GM18907 (cell line): ENCODE measurements around the gene CFAP65.
A peak's percentile ranks its signal among the peaks of the same experiment; 100 is the strongest.

Experiments used
- ATAC-seq: cut with Tn5 transposase; IDR thresholded peaks from one replicate; pipeline ENCODE4 v1.9.1; 2021; ENCODE audit warnings: mild to moderate bottlenecking, moderate library complexity; ENCODE audit not compliant: unreplicated experiment

Gene CFAP65

GRCh38 chr2:219017201-219017931 is 23.9 kb downstream of the CFAP65 start:
- no peak for ATAC-seq

- ATAC-seq: no peak
Observed at GRCh38 chr2:219016721-219017120, 24.6 kb downstream of the CFAP65 start.

DNA sequence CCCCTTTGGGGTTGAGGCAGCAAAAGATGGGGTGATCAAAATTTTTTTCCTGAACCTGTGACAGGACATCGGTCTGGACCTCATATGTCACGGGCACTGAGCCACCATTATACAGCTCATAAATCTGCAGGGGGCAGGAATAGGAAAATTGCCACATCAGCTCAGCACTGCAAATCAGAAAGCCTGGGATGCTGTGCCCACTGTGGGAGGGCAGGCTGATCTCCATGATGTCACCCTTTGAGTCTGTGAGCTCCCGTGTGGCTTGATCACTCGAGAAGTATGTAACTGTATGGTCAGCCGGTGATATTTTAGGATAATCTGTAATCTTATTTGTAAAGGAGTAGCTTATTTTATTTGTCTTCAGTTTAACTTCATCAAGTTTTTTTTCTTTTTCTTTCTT is 30.4 kb downstream of the CFAP65 start:
- no peak for ATAC-seq

- no peak for ATAC-seq
Observed at GRCh38 chr2:219010162-219010756, 31.1 kb downstream of the CFAP65 start.

- no peak for ATAC-seq
Observed at GRCh38 chr2:219009294-219009693, 32.0 kb downstream of the CFAP65 start.

DNA sequence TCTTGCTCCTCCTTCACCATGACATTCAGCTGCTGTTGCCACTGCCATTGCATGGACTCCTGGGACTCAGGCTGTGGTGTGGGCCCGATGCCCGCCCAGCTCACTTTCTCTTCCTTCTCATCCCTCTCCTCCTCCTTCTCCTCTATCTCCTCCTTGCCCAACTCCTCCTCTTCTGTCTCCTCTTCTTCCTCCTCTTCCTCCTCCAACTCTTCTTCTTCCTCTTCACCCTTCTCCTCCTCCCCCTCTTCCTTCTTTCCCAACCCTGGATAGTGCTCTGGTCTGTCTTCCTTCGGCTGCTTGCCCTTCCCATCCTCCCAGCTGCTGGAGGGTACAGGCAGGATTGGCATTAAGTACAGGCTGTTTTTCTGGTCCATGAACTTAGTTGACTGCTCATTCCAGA is 37.3 kb downstream of the CFAP65 start:
- no peak for ATAC-seq

DNA sequence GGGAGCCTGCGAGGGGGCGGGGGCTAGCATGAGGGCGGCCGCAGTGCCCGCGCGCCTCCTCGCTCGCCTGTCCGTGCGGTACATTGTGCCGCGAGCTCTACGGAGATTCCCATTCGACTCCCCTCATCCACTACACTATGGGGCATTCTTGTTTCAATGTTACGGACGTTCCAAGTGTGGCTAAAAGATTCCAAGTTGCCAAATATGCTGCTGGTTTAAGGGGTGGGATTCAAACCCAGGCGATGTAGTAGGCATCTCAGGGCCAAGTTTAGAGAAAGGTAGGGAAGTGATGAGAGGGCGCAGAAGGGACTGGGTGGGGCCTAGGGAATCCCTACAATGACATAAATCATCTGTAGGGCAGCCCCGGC is 38.1 kb downstream of the CFAP65 start:
- ATAC-seq: no peak

DNA sequence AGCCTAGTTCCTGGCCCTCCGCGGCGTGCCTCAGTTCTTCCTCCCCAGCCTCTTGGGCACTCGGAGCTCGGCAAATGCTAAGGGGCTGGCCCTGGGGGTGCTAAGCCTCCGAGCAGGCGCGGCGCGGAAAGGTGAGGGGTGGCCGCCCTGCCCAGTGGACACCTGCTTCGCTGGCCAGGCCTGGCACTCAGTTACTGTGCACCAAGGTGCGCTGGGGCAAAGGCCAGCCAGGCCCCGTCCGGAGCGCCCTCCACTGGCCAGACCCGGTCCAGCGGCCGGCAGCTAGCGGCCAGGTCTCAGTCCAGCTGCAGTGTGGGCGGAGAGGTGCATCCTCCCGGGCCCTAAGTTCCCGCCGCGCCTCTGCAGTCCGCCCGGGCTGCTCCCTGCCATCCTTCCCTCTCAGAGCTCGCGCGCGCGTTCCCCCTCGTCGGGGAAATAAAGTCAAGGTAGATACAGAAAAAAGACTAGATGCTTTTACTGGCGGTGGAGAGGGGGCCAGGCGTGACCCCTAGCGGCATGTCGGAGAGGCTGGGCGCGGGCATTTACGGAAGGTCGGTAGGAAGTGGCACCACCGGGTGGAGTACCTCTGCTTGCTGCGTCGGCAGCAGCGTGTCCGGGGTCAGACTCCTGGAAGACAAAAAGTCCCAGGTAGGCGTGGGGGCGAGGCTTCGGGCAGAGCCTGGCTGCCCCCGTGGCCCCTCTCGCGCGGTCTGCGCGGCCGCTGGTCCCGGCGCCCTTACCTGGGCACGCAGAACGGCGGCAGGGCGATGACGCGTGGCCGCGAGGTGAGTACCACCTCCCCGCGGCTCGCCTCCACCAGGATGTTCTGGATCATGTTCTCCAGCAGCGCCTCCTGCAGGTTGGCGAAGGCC is 38.7 kb downstream of the CFAP65 start:
- no peak for ATAC-seq

DNA sequence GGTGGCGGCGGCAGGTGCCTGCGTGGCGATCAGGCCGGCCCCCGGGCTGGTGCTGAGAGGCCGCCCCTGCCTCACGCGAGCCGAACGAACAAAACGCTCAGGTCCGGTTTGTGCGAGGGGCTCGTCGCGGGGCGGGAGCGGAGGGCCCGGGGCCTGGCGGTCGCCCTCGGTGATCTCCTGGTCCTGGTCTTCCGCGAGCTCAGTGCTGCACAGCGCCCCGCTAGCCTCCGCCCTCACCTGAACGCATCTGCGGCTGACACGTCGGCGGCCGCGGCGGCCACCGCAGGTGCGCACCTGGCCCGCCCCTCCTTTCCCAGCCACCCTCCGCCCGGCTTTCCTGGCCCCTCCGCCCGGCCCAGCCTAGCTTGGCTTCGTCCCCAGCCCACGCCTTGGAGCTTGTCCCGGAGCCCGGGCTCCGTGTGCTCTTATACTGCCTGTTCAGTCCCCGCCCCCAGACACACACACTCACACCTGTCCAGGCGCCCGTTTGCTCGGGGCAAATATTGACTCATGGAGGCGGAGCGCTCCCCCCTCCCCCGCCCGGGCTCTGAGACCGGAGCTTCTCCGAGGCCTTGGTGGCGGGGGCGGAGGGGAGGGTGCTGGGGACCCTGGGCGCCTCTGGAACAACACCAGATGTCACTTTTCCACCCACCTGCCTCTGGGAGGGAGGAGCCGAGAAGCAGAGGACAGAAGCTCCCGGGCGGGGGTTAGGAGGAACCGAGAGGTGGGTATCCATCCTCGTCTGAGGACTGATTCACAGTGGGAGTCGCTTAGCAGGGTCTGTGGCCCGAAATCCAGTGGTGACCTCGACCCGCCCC is 39.5 kb downstream of the CFAP65 start:
- ATAC-seq: no peak

GRCh38 chr2:219001100-219001576 is 40.2 kb downstream of the CFAP65 start:
- ATAC-seq: no peak

- ATAC-seq: no peak
Observed at GRCh38 chr2:219000569-219000960, 40.8 kb downstream of the CFAP65 start.

DNA sequence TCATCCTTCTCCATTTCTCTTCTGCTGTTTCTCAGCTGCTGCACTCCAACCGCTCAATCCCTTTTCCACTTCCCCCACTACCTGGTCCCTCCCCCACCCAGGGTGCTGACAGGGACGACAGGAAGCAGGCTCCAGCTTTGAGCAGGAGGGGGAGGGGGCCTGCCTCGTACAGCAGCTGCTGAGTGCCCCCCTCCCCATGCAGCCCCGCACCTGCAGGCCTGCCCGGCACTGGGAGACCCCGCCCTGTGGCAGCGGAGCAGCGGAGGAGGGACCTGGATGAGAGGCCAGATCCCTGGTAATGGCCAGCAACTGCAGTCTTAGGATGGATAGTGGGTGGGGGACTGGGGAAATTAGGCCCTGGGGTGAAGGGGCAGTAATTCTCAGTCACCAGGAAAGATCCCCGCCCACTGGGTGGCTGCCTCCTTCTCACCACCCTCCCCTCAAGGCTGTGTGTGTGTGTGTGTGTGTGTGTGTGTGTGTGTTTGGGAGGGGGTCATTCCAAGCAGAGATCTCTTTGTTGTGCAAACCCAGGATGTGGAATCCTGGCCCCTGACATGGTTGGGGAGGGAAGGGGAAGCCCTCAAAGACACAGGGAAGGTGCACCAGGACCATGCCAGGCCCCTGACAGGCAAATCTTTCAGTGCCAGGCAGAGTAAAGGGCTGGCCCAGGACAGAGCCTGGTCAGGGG is 41.3 kb downstream of the CFAP65 start:
- ATAC-seq: no peak

- ATAC-seq: no peak
Observed at GRCh38 chr2:218999021-218999880, 42.1 kb downstream of the CFAP65 start.

GRCh38 chr2:218998414-218999002 is 42.8 kb downstream of the CFAP65 start:
- no peak for ATAC-seq

DNA sequence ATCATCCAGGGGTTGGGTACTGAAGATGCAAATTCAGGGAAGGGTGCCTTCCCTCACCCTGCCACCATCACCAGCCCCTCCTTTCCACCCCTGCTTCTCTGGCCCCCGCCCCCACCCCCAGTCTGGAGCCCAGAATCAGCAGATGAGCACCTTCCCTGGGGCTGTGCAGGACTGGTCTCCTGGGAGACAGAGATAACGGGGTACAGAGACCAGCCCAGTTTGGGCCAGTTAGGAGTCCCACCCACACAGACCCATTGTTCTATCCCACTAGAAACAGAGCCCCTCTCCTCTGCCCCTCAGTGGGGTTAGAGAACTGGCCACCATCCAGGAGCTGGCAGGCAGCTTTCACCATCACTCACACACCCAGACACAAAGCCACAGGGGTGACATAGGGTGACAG is 43.6 kb downstream of the CFAP65 start:
- no peak for ATAC-seq

DNA sequence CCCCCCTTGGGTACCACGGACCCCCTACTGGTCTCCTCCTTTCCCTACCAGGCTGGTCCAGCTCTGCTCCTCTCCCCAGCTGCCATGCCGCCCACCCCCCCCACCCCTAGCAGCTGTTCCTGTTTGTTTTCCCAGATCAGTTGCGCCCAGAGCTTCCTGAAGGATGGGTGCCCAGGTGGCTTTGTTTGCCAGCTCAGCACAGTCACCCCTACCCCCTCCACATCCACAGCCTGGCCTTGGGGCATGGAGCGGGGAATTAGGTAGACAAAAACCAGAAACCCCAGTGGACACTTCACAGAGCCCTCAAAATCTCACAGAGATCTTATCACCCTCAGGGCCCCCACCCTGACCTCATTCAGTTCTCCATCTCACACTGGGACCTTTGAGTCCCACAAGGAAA is 44.4 kb downstream of the CFAP65 start:
- no peak for ATAC-seq

DNA sequence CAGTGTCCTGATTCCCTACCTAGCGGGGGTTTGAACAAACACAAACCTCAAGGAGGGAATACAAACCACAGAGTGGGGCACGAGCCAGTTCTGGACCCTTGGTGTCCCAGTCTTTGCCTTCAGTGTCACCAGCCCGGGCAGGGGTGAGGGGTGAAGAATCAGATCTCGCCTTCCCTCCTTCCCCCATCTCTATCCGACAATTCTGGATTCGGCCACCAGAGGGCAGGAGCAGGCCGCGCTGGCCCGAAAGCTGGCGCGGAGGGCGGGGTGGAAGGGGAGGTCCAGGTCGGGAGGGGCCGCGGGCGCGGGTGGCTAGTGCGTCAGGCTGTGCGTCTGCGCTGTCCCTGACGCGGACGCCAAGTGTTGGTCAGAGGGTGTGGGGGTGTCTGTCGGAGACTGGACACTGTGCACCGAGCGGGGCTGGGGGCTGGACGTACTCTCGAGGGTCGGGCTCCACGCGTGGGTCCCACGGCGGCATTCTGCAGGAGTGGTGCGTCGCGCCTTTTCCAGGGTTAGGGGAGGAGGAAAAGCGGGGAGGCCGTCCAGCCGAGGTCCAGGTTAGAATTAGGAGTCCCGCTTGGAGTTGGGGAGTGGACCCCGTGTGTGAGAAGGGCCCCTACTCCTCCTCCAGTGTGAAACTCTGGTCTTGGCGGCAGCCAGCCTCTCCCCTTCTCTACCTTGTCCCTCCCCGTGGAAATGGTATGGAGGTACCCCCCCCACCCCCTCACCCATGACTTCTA is 45.2 kb downstream of the CFAP65 start:
- ATAC-seq: peak; percentile 59

GRCh38 chr2:218995561-218995960 is 45.8 kb downstream of the CFAP65 start:
- no peak for ATAC-seq
